IMR-90 (cell line): Measurements from ENCODE around the gene SLC38A3. TPM values are rescaled to one million over a fixed set of nuclear protein-coding genes. Genes with fewer than 3 reads are reported as not detected.

ENCODE experiments used
- ATAC-seq: fragments of 200-7000 bp; cut with Tn5 transposase; 2 replicates; pipeline ENCODE4 v1.9.1; 2020; ENCODE audit warnings: low read depth, mild to moderate bottlenecking, moderate library complexity
- BruUV-seq: library from RNA; stranded (reverse); fragments of 400-500 nt; replicated peaks from 2 replicates; lab custom pipeline; 2021; lab: Mats Ljungman, UMichigan
- CTCF ChIA-PET: fragments of 300-600 bp; formaldehyde crosslinking; extraction: SDS; loops from one replicate; lab custom pipeline; 2021; ENCODE audit warnings: antibody characterized with exemption; lab: Yijun Ruan, JAX
- POLR2A ChIA-PET: fragments of 300-600 bp; sonication (Branson Sonifier 250); formaldehyde crosslinking; loops from one replicate; lab custom pipeline; 2022; ENCODE audit warnings: antibody characterized with exemption; ENCODE audit not compliant: unreplicated experiment; lab: Charles Lee
- DNase-seq: peaks from one replicate; pipeline ENCODE4 v3.0.0; 2013
- H2AFZ ChIP-seq: replicated peaks from 2 replicates; pipeline ENCODE3; 2013; ENCODE audit warnings: low read length, mild to moderate bottlenecking; ENCODE audit not compliant: poor library complexity
- H2AK5ac ChIP-seq: 2 replicates; pipeline ENCODE4 v1.6.1; 2013; ENCODE audit warnings: low read depth, low read length, inconsistent platforms
- H2AK9ac ChIP-seq: replicated peaks from 2 replicates; pipeline ENCODE3; 2013; ENCODE audit warnings: mild to moderate bottlenecking, low read depth, low read length, moderate library complexity; ENCODE audit not compliant: poor library complexity
- H2BK120ac ChIP-seq: 2 replicates; pipeline ENCODE4 v1.6.1; 2013; ENCODE audit warnings: low read depth, low read length, inconsistent platforms
- H2BK15ac ChIP-seq: 3 replicates; pipeline ENCODE4 v1.6.1; 2013; ENCODE audit warnings: low read depth, low read length, inconsistent platforms
- H2BK20ac ChIP-seq: 2 replicates; pipeline ENCODE4 v1.6.1; 2013; ENCODE audit warnings: low read depth, mild to moderate bottlenecking, inconsistent platforms, low read length, moderate library complexity
- H2BK5ac ChIP-seq: 2 replicates; pipeline ENCODE4 v1.6.1; 2013; ENCODE audit warnings: mild to moderate bottlenecking, low read depth, low read length, inconsistent platforms; ENCODE audit not compliant: poor library complexity, severe bottlenecking
- H3K14ac ChIP-seq: replicated peaks from 2 replicates; pipeline ENCODE4 v1.6.1; 2013; ENCODE audit warnings: low read depth, low read length, inconsistent platforms
- H3K18ac ChIP-seq: 2 replicates; pipeline ENCODE4 v1.6.1; 2013; ENCODE audit warnings: low read depth, low read length, control low read depth
- H3K23ac ChIP-seq: 2 replicates; pipeline ENCODE4 v1.6.1; 2013; ENCODE audit warnings: low read depth, low read length, inconsistent platforms
- H3K27ac ChIP-seq: 2 replicates; pipeline ENCODE4 v1.5.1; 2013; ENCODE audit warnings: mild to moderate bottlenecking, control low read depth, low read length; ENCODE audit not compliant: insufficient read depth
- H3K27me3 ChIP-seq: 2 replicates; pipeline ENCODE4 v1.6.1; 2013; ENCODE audit warnings: low read length; ENCODE audit not compliant: control insufficient read depth, insufficient read depth
- H3K36me3 ChIP-seq: 2 replicates; pipeline ENCODE4 v1.6.1; 2013; ENCODE audit warnings: low read length, mixed read lengths; ENCODE audit not compliant: control insufficient read depth, insufficient read depth
- H3K4ac ChIP-seq: 2 replicates; pipeline ENCODE4 v1.6.1; 2013; ENCODE audit warnings: low read depth, low read length, inconsistent platforms
- H3K4me1 ChIP-seq: 2 replicates; pipeline ENCODE4 v1.6.1; 2013; ENCODE audit warnings: low read length, mixed read lengths; ENCODE audit not compliant: control insufficient read depth, insufficient read depth
- H3K4me2 ChIP-seq: 2 replicates; pipeline ENCODE4 v1.6.1; 2013; ENCODE audit warnings: low read depth, mild to moderate bottlenecking, control low read depth, low read length, moderate library complexity
- H3K4me3 ChIP-seq: 2 replicates; pipeline ENCODE4 v1.5.1; 2013; ENCODE audit warnings: low read depth, mild to moderate bottlenecking, control low read depth, low read length, moderate library complexity; ENCODE audit not compliant: insufficient read depth
- H3K56ac ChIP-seq: 2 replicates; pipeline ENCODE4 v1.6.1; 2013; ENCODE audit warnings: low read length, inconsistent platforms; ENCODE audit not compliant: insufficient read depth; ENCODE audit errors: extremely low read depth
- H3K79me1 ChIP-seq, 2 experiments: 2 replicates each; pipeline ENCODE4 v1.6.1; 2013; ENCODE audit warnings: low read length in 2 of 2, inconsistent platforms in 1 of 2, low read depth in 1 of 2
- H3K9ac ChIP-seq: 2 replicates; pipeline ENCODE4 v1.6.1; 2013; ENCODE audit warnings: low read depth, low read length, control low read depth
- H3K9me1 ChIP-seq: 2 replicates; pipeline ENCODE4 v1.6.1; 2013; ENCODE audit warnings: low read length, inconsistent platforms; ENCODE audit not compliant: insufficient read depth
- H3K9me3 ChIP-seq: 2 replicates; pipeline ENCODE4 v1.6.1; 2013; ENCODE audit warnings: low read length; ENCODE audit not compliant: control insufficient read depth, insufficient read depth
- H4K20me1 ChIP-seq: 2 replicates; pipeline ENCODE4 v1.6.1; 2013; ENCODE audit warnings: low read length, inconsistent platforms; ENCODE audit not compliant: insufficient read depth
- H4K5ac ChIP-seq: 2 replicates; pipeline ENCODE4 v1.6.1; 2013; ENCODE audit warnings: mild to moderate bottlenecking, low read depth, low read length, control low read depth
- H4K8ac ChIP-seq, 2 experiments: 2 replicates each; pipeline ENCODE4 v1.6.1; 2013; ENCODE audit warnings: low read depth in 2 of 2, low read length in 2 of 2, control low read depth in 1 of 2, inconsistent platforms in 1 of 2
- H4K91ac ChIP-seq: 2 replicates; pipeline ENCODE4 v1.6.1; 2013; ENCODE audit warnings: low read depth, low read length, inconsistent platforms; ENCODE audit not compliant: insufficient read depth
- BHLHE40 ChIP-seq: fragments of 150-350 bp; IDR thresholded peaks from 2 replicates; pipeline ENCODE4 v1.6.1; 2016; ENCODE audit warnings: mild to moderate bottlenecking, low read depth, low read length
- CEBPB ChIP-seq: IDR thresholded peaks from 2 replicates; pipeline ENCODE4 v1.6.1; 2012; ENCODE audit warnings: low read depth, low read length, improper control_type of control experiment
- CHD1 ChIP-seq: IDR thresholded peaks from 2 replicates; pipeline ENCODE4 v1.6.1; 2012; ENCODE audit warnings: low read depth, low read length, improper control_type of control experiment
- CTCF ChIP-seq: conservative IDR thresholded peaks from 2 replicates; pipeline ENCODE4 v1.5.1; 2012; ENCODE audit warnings: mild to moderate bottlenecking, low read depth, low read length, improper control_type of control experiment
- ELK1 ChIP-seq: fragments of 150-350 bp; IDR thresholded peaks from 2 replicates; pipeline ENCODE4 v1.6.1; 2016; ENCODE audit warnings: low read depth, mild to moderate bottlenecking, low read length, moderate library complexity, borderline replicate concordance
- FOS ChIP-seq: fragments of 150-350 bp; IDR thresholded peaks from 2 replicates; pipeline ENCODE4 v1.6.1; 2016; ENCODE audit warnings: low read depth, low read length
- MAFK ChIP-seq: IDR thresholded peaks from 2 replicates; pipeline ENCODE4 v1.6.1; 2012; ENCODE audit warnings: low read depth, low read length, improper control_type of control experiment
- MAZ ChIP-seq: IDR thresholded peaks from 2 replicates; pipeline ENCODE4 v1.6.1; 2012; ENCODE audit warnings: low read depth, mild to moderate bottlenecking, low read length, improper control_type of control experiment, moderate library complexity, borderline replicate concordance
- MXI1 ChIP-seq: IDR thresholded peaks from 2 replicates; pipeline ENCODE4 v1.6.1; 2012; ENCODE audit warnings: low read depth, mild to moderate bottlenecking, low read length, moderate library complexity, borderline replicate concordance
- NFE2L2 ChIP-seq: fragments of 150-350 bp; IDR thresholded peaks from 2 replicates; pipeline ENCODE4 v1.6.1; 2016; ENCODE audit warnings: low read depth, mild to moderate bottlenecking, low read length
- POLR2A ChIP-seq: IDR thresholded peaks from 2 replicates; pipeline ENCODE4 v1.6.1; 2012; ENCODE audit warnings: mild to moderate bottlenecking, low read depth, low read length
- RAD21 ChIP-seq: IDR thresholded peaks from 2 replicates; pipeline ENCODE4 v1.6.1; 2012; ENCODE audit warnings: low read length, improper control_type of control experiment
- RCOR1 ChIP-seq: IDR thresholded peaks from 2 replicates; pipeline ENCODE4 v1.6.1; 2012; ENCODE audit warnings: mild to moderate bottlenecking, low read length, improper control_type of control experiment; ENCODE audit not compliant: insufficient replicate concordance
- RFX5 ChIP-seq: IDR thresholded peaks from 2 replicates; pipeline ENCODE4 v1.8.0; 2012; ENCODE audit warnings: low read depth, mild to moderate bottlenecking, low read length, moderate library complexity
- SMC3 ChIP-seq: fragments of 150-350 bp; IDR thresholded peaks from 2 replicates; pipeline ENCODE4 v1.6.1; 2016; ENCODE audit warnings: low read depth, mild to moderate bottlenecking, antibody characterized with exemption, low read length, moderate library complexity
- USF2 ChIP-seq: fragments of 150-350 bp; IDR thresholded peaks from 2 replicates; pipeline ENCODE4 v1.6.1; 2017; ENCODE audit warnings: mild to moderate bottlenecking, antibody characterized with exemption, low read length, low read depth
- WGBS, 2 experiments: methylation state at CpG; one replicate each; pipeline versions ENCODE4 v1.1.5 to v1.1.7; 2013; ENCODE audit warnings: missing lambda C conversion rate in 2 of 2; ENCODE audit not compliant: insufficient read length in 1 of 2; ENCODE audit errors: extremely low coverage in 2 of 2; 5-methylcytosine and 5-hydroxymethylcytosine counted together
- dilution Hi-C: fragments of 300-500 bp; cut with HindIII; formaldehyde crosslinking; loops from one replicate; pipeline ENCODE4 v1.14.3; 2018; ENCODE audit warnings: low sequenced_read_pairs; ENCODE audit not compliant: unreplicated experiment
- in situ Hi-C: fragments of 300-500 bp; cut with MboI; formaldehyde crosslinking; loops from 3 replicates; pipeline ENCODE4 v1.14.3; 2019; ENCODE audit warnings: low sequenced_read_pairs, inconsistent platforms, mixed read lengths
- intact Hi-C: fragments of 100-400 bp; cut with micrococcal nuclease; formaldehyde crosslinking; loops from 2 replicates; pipeline ENCODE4 v1.10.0; 2022
- polyA plus RNA-seq, 3 experiments: library from polyadenylated mRNA; depleted of rRNA; stranded (reverse); fragments of >200 nt; gene quantifications; 2 replicates each; pipeline ENCODE4 v1.2.3, GENCODE V29; 2012; ENCODE audit warnings: low replicate concordance in 1 of 3
- total RNA-seq: library from RNA; depleted of rRNA; stranded (reverse); fragments of >200 nt; gene quantifications from 2 replicates; pipeline ENCODE4 v1.2.3, GENCODE V29; 2012

SLC38A3 gene
- total and polyA plus RNA-seq, 2 of the 4 experiments (the other 2 are of a cell fraction): 0.12 to 0.36 TPM

- Histone ChIP-seq H3K4me3 (no peak overlapping the region), H3K9ac (no peak overlapping the region), H3K23ac (no peak overlapping the region), H3K36me3 (peaks cover 7% of the 10 kb centered on the region), H2BK20ac (no peak overlapping the region), H3K4ac (peak overlapping the region; percentile 88), H4K8ac (peak overlapping the region in 1 of 2 experiments; percentile 85; a peak in 1 of 4 replicates), H2BK5ac (no peak overlapping the region), H4K91ac (no peak overlapping the region), H2AK5ac (peak overlapping the region; percentile 97), H2AFZ (no peak overlapping the region), H4K20me1 (peaks cover 4% of the 10 kb centered on the region; the same call in 1 of the 2 replicates), H2BK15ac (peak overlapping the region; percentile 94; the same call in 1 of the 3 replicates), H3K9me3 (no peaks in the 10 kb centered on the region), H2AK9ac (no peak overlapping the region), H3K56ac (no peak overlapping the region), H3K27ac (no peak overlapping the region), H3K9me1 (peaks cover 36% of the 10 kb centered on the region), H3K18ac (no peak overlapping the region), H3K4me1 (peaks cover 46% of the 10 kb centered on the region), H3K27me3 (no peaks in the 10 kb centered on the region), H3K14ac (no peak overlapping the region), H2BK120ac (peak overlapping the region; percentile 93; the same call in 1 of the 2 replicates), H4K5ac (no peak overlapping the region), H3K79me1 (peaks cover 15 to 85% of the 10 kb centered on the region in 2 experiments; a peak in 3 of 4 replicates), H3K4me2 (no peak overlapping the region)
- TF ChIP-seq USF2 (no peak), RFX5 (no peak), MAZ (no peak), CTCF (no peak), MXI1 (no peak), MAFK (no peak), NFE2L2 (no peak), FOS (no peak), SMC3 (no peak), ELK1 (no peak), CEBPB (no peak), POLR2A (no peak), RAD21 (no peak), CHD1 (no peak), BHLHE40 (no peak), RCOR1 (no peak)
- no peak for DNase-seq
- in situ Hi-C loops: no loop called here
- CTCF ChIA-PET: no interaction called here
- dilution Hi-C loops: no loop called here
- BruUV-seq: no TSS peak
- 79% methylated on average over 3 of the region's 11 CpGs; no CpG with 5 or more reads in 1 of the 2 experiments for WGBS, 2 experiments
- POLR2A ChIA-PET: no interaction called here
- ATAC-seq: no peak
- intact Hi-C loops: no loop called here
Measured at GRCh38 chr3:50169232-50169832, 35.7 kb upstream of the SLC38A3 start.
